ENCODE measurements around the gene SEMA3C. TPM values are rescaled to one million over a fixed set of nuclear protein-coding genes. Genes with fewer than 3 reads are reported as not detected.

Gene SEMA3C
- total RNA-seq, 4 donors from 2014 or later, result 2.6 to 30.9 (median 14.2) TPM

- H3K27me3 ChIP-seq, result no peaks in the 10 kb centered on the region
- H3K4me3 ChIP-seq, result no peak overlapping the region
- DNase-seq, result no peak
- no peak overlapping the region for H3K27ac ChIP-seq
- no peaks in the 10 kb centered on the region for H3K9me3 ChIP-seq
- H3K4me1 ChIP-seq, result peaks cover 0 to 22% (median 4%) of the 10 kb centered on the region in 3 donors
- TF ChIP-seq CTCF (IDR thresholded peaks at IDR 0.05) (no peak), POLR2A (IDR thresholded peaks at IDR 0.05) (no peak)
- no peaks in the 10 kb centered on the region for H3K36me3 ChIP-seq
- intact Hi-C loops (cut with DNase I), result no loop called here
Measured at GRCh38 chr7:80841423-80841955, 77.4 kb downstream of the SEMA3C start.

GRCh38 chr7:80840681-80841080, 78.2 kb downstream of the SEMA3C start:
- H3K27me3 ChIP-seq, result no peaks in the 10 kb centered on the region
- no peak for TF ChIP-seq POLR2A (IDR thresholded peaks at IDR 0.05)
- TF ChIP-seq CTCF (IDR thresholded peaks at IDR 0.05), result no peak
- no peak overlapping the region for H3K27ac ChIP-seq
- DNase-seq, result no peak
- H3K4me3 ChIP-seq, result no peak overlapping the region
- 96 to 100% methylated on average over 2 of the region's 2 CpGs for WGBS, 2 donors
- no peaks in the 10 kb centered on the region for H3K36me3 ChIP-seq
- peaks cover 0 to 22% (median 4%) of the 10 kb centered on the region in 3 donors for H3K4me1 ChIP-seq
- H3K9me3 ChIP-seq, result no peaks in the 10 kb centered on the region
- intact Hi-C loops (cut with DNase I), result no loop called here

DNA sequence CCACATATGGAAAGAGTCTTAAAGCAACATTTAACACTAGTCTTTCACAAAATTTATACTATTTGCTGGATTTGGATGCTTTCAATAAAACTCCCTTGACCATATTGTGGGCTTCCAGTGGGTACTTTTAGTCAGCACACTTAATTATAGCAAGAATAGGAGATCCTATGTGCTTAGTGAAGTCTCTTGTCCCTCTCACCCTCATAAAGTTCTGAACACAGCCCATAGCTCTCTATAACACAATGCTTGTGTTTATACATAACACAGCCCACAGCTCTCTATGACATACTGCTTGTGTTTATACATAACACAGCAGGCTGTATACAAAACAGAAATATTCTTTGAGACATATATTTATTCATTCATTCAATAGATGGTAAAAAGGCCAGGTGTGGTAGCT, 79.0 kb downstream of the SEMA3C start:
- Histone ChIP-seq H3K4me1 (peaks cover 0 to 24% (median 4%) of the 10 kb centered on the region in 3 donors), H3K36me3 (no peaks in the 10 kb centered on the region), H3K27me3 (no peaks in the 10 kb centered on the region), H3K27ac (no peak overlapping the region), H3K9me3 (no peaks in the 10 kb centered on the region), H3K4me3 (no peak overlapping the region)
- intact Hi-C loops (cut with DNase I), result no loop called here
- TF ChIP-seq CTCF (IDR thresholded peaks at IDR 0.05), result no peak
- TF ChIP-seq POLR2A (IDR thresholded peaks at IDR 0.05), result no peak
- no peak for DNase-seq

GRCh38 chr7:80838643-80839042, 80.2 kb downstream of the SEMA3C start:
- intact Hi-C loops (cut with DNase I), result no loop called here
- 46 to 73% methylated on average over 2 of the region's 2 CpGs for WGBS, 2 donors
- Histone ChIP-seq H3K4me1 (peaks cover 3 to 33% (median 7%) of the 10 kb centered on the region in 3 donors), H3K4me3 (no peak overlapping the region), H3K27me3 (no peaks in the 10 kb centered on the region), H3K36me3 (no peaks in the 10 kb centered on the region), H3K9me3 (no peaks in the 10 kb centered on the region), H3K27ac (no peak overlapping the region)
- DNase-seq, result no peak
- no peak for TF ChIP-seq POLR2A (IDR thresholded peaks at IDR 0.05)
- TF ChIP-seq CTCF (IDR thresholded peaks at IDR 0.05), result no peak

DNA sequence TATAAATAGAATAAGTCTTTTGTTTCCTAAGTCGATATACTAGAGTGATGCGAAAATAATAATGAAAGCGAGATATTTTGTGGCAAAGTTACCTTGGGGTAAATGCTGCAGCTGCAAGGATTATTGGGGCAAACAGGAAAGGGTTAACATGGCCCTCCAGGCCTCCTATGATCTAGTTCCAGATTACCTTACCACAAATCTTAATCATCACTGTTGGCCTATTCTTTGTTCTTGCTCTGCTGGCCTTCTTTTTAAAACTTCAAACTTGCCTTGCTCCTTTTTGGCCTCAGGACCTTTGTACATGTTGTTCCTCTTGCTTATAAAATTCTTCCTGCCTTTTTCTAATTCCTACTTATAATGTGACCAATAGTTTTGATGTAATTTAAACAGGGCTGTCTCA, 81.5 kb downstream of the SEMA3C start:
- H3K27me3 ChIP-seq, result no peaks in the 10 kb centered on the region
- no peak for TF ChIP-seq POLR2A (IDR thresholded peaks at IDR 0.05)
- no peak for TF ChIP-seq CTCF (IDR thresholded peaks at IDR 0.05)
- peaks cover 3 to 26% (median 7%) of the 10 kb centered on the region in 3 donors for H3K4me1 ChIP-seq
- H3K36me3 ChIP-seq, result no peaks in the 10 kb centered on the region
- intact Hi-C loops (cut with DNase I), result no loop called here
- no peak overlapping the region for H3K4me3 ChIP-seq
- DNase-seq, result no peak
- H3K9me3 ChIP-seq, result no peaks in the 10 kb centered on the region
- WGBS, 2 donors, result 79 to 90% methylated on average over 3 of the region's 3 CpGs
- no peak overlapping the region for H3K27ac ChIP-seq
